Neural cell (in vitro differentiated cells): ENCODE data around the gene TTLL12.

ENCODE experiments used
- CTCF ChIP-seq: fragments of 450-650 bp; IDR thresholded peaks from 2 replicates; pipeline ENCODE4 v1.5.1; 2014; ENCODE audit warnings: antibody characterized with exemption, mild to moderate bottlenecking, moderate library complexity; ENCODE audit not compliant: poor library complexity, severe bottlenecking
- EP300 ChIP-seq: fragments of 450-650 bp; conservative IDR thresholded peaks from 2 replicates; pipeline ENCODE4 v1.6.1; 2014; ENCODE audit warnings: antibody characterized with exemption, mild to moderate bottlenecking, moderate library complexity; ENCODE audit not compliant: poor library complexity, severe bottlenecking
- EZH2 ChIP-seq: fragments of 200-600, 300-800 bp; shearing (Covaris generic), sonication (generic); IDR thresholded peaks from 2 replicates; pipeline ENCODE4 v1.6.1; 2014; ENCODE audit warnings: antibody characterized with exemption, low read length, borderline replicate concordance, mild to moderate bottlenecking; ENCODE audit not compliant: insufficient read depth, poor library complexity, severe bottlenecking
- POLR2AphosphoS5 ChIP-seq: IDR thresholded peaks from 2 replicates; pipeline ENCODE4 v1.6.1; 2012
- RAD21 ChIP-seq: fragments of 450-650 bp; conservative IDR thresholded peaks from 2 replicates; pipeline ENCODE4 v1.6.1; 2014; ENCODE audit warnings: antibody characterized with exemption, mild to moderate bottlenecking, moderate library complexity
- REST ChIP-seq: IDR thresholded peaks from 2 replicates; pipeline ENCODE4 v1.6.1; 2012; ENCODE audit warnings: borderline replicate concordance
- SMC3 ChIP-seq: fragments of 450-650 bp; conservative IDR thresholded peaks from 2 replicates; pipeline ENCODE4 v1.6.1; 2014; ENCODE audit warnings: antibody characterized with exemption, mild to moderate bottlenecking, moderate library complexity; ENCODE audit not compliant: poor library complexity
- TAF1 ChIP-seq: IDR thresholded peaks from 2 replicates; pipeline ENCODE4 v1.6.1; 2012; ENCODE audit warnings: low read depth

GRCh38 chr22:43188829-43189545 is 2.1 kb upstream of the TTLL12 start:
- TF ChIP-seq POLR2AphosphoS5 (no peak), RAD21 (no peak), CTCF (no peak), EZH2 (no peak), EP300 (no peak), TAF1 (no peak), REST (no peak), SMC3 (no peak)
